ENCODE results near the gene IMMP2L. TPM values are rescaled to one million over a fixed set of nuclear protein-coding genes. Genes with fewer than 3 reads are reported as not detected.
"Not testable (repeated sequence)": the region's sequence is repeated elsewhere in the genome, so short reads cannot be mapped to it uniquely, and the experiment has no call there.

IMMP2L gene
- total RNA-seq, 1 donor from 2014 or later, result 21.5 TPM

DNA sequence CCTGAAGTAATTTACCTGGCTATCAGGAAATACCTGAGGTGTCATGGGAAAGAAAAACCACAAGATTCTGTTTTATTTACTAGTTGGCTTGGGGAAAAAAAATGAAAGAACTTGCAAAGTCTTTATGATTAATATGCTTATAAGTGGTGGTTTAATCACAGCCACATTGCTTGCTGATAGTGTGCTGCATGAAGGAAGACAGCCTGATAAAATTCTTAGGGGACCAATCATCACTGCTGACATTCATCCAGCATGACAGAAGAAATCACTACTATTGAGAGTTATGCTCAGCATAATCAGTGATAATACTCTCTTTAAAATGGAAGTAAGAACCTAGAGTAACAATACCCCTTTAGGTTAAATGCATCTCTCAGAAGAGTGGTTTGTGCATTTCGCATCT, 621.5 kb downstream of the IMMP2L start:
- Histone ChIP-seq H3K79me2 (ENCODE audit: low read depth) (no peaks in the 10 kb centered on the region), H3F3A (ENCODE audit: low read depth) (peaks cover 3% of the 10 kb centered on the region), H3K4me3 (no peak overlapping the region), H3K9ac (no peak overlapping the region), H3K27me3 (no peaks in the 10 kb centered on the region), H2AFZ (replicated peaks) (no peak overlapping the region), H3K4me1 (peaks cover 13% of the 10 kb centered on the region), H3K27ac (no peak overlapping the region), H4K20me1 (ENCODE audit: low read depth) (no peaks in the 10 kb centered on the region), H3K9me3 (ENCODE audit: low read depth) (no peaks in the 10 kb centered on the region), H3K36me3 (no peaks in the 10 kb centered on the region), H3K4me2 (no peak overlapping the region)
- H3K4me3 Mint-ChIP-seq, result no peak overlapping the region
- no peak overlapping the region for H3K27ac Mint-ChIP-seq
- peaks cover 5% of the 10 kb centered on the region for H3K9me3 Mint-ChIP-seq
- H3K27me3 Mint-ChIP-seq (ENCODE audit: insufficient read depth, low read depth), result peaks cover 5% of the 10 kb centered on the region
- no peaks in the 10 kb centered on the region for H3K36me3 Mint-ChIP-seq
- no peak for DNase-seq (ENCODE audit: low spot score)
- H3K4me1 Mint-ChIP-seq, result peaks cover 41% of the 10 kb centered on the region
- TF ChIP-seq, protein P1, sequence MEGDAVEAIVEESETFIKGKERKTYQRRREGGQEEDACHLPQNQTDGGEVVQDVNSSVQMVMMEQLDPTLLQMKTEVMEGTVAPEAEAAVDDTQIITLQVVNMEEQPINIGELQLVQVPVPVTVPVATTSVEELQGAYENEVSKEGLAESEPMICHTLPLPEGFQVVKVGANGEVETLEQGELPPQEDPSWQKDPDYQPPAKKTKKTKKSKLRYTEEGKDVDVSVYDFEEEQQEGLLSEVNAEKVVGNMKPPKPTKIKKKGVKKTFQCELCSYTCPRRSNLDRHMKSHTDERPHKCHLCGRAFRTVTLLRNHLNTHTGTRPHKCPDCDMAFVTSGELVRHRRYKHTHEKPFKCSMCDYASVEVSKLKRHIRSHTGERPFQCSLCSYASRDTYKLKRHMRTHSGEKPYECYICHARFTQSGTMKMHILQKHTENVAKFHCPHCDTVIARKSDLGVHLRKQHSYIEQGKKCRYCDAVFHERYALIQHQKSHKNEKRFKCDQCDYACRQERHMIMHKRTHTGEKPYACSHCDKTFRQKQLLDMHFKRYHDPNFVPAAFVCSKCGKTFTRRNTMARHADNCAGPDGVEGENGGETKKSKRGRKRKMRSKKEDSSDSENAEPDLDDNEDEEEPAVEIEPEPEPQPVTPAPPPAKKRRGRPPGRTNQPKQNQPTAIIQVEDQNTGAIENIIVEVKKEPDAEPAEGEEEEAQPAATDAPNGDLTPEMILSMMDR (IDR thresholded peaks at IDR 0.05), result no peak
- TF ChIP-seq EZH2 (IDR thresholded peaks at IDR 0.05) (no peak), EZH2phosphoT487 (IDR thresholded peaks at IDR 0.05) (no peak)

DNA sequence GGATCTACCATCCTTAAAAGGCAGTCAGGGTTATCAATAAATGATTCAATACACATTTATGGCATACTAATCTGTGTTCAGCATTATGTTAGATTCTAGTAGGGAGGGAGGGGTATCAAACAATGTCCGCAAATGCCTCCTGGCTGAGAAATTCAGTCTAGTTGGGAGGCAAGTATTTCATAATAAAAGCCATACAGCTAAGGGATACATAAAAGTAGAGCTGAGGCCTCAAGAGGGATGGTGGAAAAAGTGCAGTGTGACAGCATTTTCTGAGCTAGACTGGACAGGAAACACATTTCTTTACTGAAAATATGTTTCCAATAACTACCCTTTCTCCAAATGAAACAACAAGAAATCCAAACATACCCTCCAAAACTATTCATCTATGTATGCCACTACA, 624.1 kb downstream of the IMMP2L start:
- TF ChIP-seq EZH2phosphoT487 (IDR thresholded peaks at IDR 0.05), result no peak
- TF ChIP-seq, protein P1 (IDR thresholded peaks at IDR 0.05), result no peak
- TF ChIP-seq EZH2 (IDR thresholded peaks at IDR 0.05), result no peak
- no peaks in the 10 kb centered on the region for H3F3A ChIP-seq (ENCODE audit: low read depth)
- H3K27ac Mint-ChIP-seq, result no peak overlapping the region
- H3K9me3 Mint-ChIP-seq, result peaks cover 17% of the 10 kb centered on the region
- H3K4me1 ChIP-seq, result no peaks in the 10 kb centered on the region
- H3K79me2 ChIP-seq (ENCODE audit: low read depth), result no peaks in the 10 kb centered on the region
- H3K36me3 Mint-ChIP-seq, result peaks cover 2% of the 10 kb centered on the region
- no peak for DNase-seq (ENCODE audit: low spot score)
- H3K27ac ChIP-seq, result no peak overlapping the region
- H3K9ac ChIP-seq, result no peak overlapping the region
- no peak overlapping the region for H3K4me2 ChIP-seq
- no peaks in the 10 kb centered on the region for H4K20me1 ChIP-seq (ENCODE audit: low read depth)
- no peak overlapping the region for H2AFZ ChIP-seq (replicated peaks)
- H3K27me3 ChIP-seq, result no peaks in the 10 kb centered on the region
- no peaks in the 10 kb centered on the region for H3K36me3 ChIP-seq
- H3K4me3 Mint-ChIP-seq, result no peak overlapping the region
- H3K9me3 ChIP-seq (ENCODE audit: low read depth), result no peaks in the 10 kb centered on the region
- H3K4me1 Mint-ChIP-seq, result peaks cover 19% of the 10 kb centered on the region
- H3K27me3 Mint-ChIP-seq (ENCODE audit: insufficient read depth, low read depth), result peaks cover 5% of the 10 kb centered on the region
- no peak overlapping the region for H3K4me3 ChIP-seq

GRCh38 chr7:110936665-110937064, 625.6 kb downstream of the IMMP2L start:
- Mint-ChIP-seq H3K9me3 (peaks cover 17% of the 10 kb centered on the region), H3K4me1 (peaks cover 14% of the 10 kb centered on the region)
- not testable (repeated sequence) for H3K4me3 Mint-ChIP-seq; H3K4me2 ChIP-seq; H3K27ac ChIP-seq; H3K27ac Mint-ChIP-seq; DNase-seq (ENCODE audit: low spot score); H3K36me3 ChIP-seq; H4K20me1 ChIP-seq (ENCODE audit: low read depth); H3K27me3 ChIP-seq; H3K9me3 ChIP-seq (ENCODE audit: low read depth); H2AFZ ChIP-seq (replicated peaks); H3K27me3 Mint-ChIP-seq (ENCODE audit: insufficient read depth, low read depth); H3F3A ChIP-seq (ENCODE audit: low read depth); H3K4me3 ChIP-seq; H3K4me1 ChIP-seq; H3K79me2 ChIP-seq (ENCODE audit: low read depth); H3K36me3 Mint-ChIP-seq; H3K9ac ChIP-seq

- Mint-ChIP-seq H3K4me3 (no peak overlapping the region), H3K9me3 (peaks cover 6% of the 10 kb centered on the region), H3K27ac (no peak overlapping the region), H3K27me3 (ENCODE audit: insufficient read depth, low read depth) (no peaks in the 10 kb centered on the region), H3K4me1 (no peaks in the 10 kb centered on the region), H3K36me3 (peaks cover 2% of the 10 kb centered on the region)
- Histone ChIP-seq H3K27ac (no peak overlapping the region), H3K36me3 (no peaks in the 10 kb centered on the region), H4K20me1 (ENCODE audit: low read depth) (no peaks in the 10 kb centered on the region), H3K27me3 (no peaks in the 10 kb centered on the region), H3K4me2 (no peak overlapping the region), H3K9ac (no peak overlapping the region), H3K79me2 (ENCODE audit: low read depth) (no peaks in the 10 kb centered on the region), H3F3A (ENCODE audit: low read depth) (no peaks in the 10 kb centered on the region), H3K9me3 (ENCODE audit: low read depth) (no peaks in the 10 kb centered on the region), H3K4me1 (no peaks in the 10 kb centered on the region), H2AFZ (replicated peaks) (no peak overlapping the region), H3K4me3 (no peak overlapping the region)
- DNase-seq (ENCODE audit: low spot score), result no peak
- TF ChIP-seq, protein P1 (IDR thresholded peaks at IDR 0.05), result no peak
Measured at GRCh38 chr7:110929480-110930249, 632.6 kb downstream of the IMMP2L start.
